ENCODE data around the gene UNC5C.

- no peak for TF ChIP-seq CTCF (IDR thresholded peaks at IDR 0.05)
- no peak for TF ChIP-seq EZH2 (IDR thresholded peaks at IDR 0.05)
Measured at GRCh38 chr4:95590615-95591014, 41.8 kb upstream of the UNC5C start.

Measured in neural progenitor cell (in vitro differentiated cells).